MM.1S (cell line): Measurements from ENCODE around the gene MPDZ.

Experiments used
- DNase-seq: peaks from one replicate; pipeline ENCODE4 v3.0.0-alpha.2; 2015
- H2AFZ ChIP-seq: fragments of 300-600 bp; sonication (generic); 2 replicates; pipeline ENCODE4 v1.6.0; 2016; ENCODE audit warnings: antibody characterized with exemption, low read length
- H3F3A ChIP-seq: fragments of 300-600 bp; sonication (generic); 2 replicates; pipeline ENCODE4 v1.6.1; 2016; ENCODE audit warnings: mild to moderate bottlenecking, antibody characterized with exemption, low read length, moderate library complexity, mixed read lengths; ENCODE audit not compliant: insufficient read depth
- H3K27ac ChIP-seq: fragments of 300-600 bp; sonication (generic); 2 replicates; pipeline ENCODE4 v1.5.1; 2016; ENCODE audit warnings: mild to moderate bottlenecking, low read length
- H3K27me3 ChIP-seq: fragments of 300-600 bp; sonication (generic); replicated peaks from 2 replicates; pipeline ENCODE4 v1.6.0; 2016; ENCODE audit warnings: low read length; ENCODE audit not compliant: insufficient read depth
- H3K36me3 ChIP-seq: fragments of 300-600 bp; sonication (generic); replicated peaks from 2 replicates; pipeline ENCODE4 v1.6.1; 2016; ENCODE audit warnings: mild to moderate bottlenecking, low read length, mixed read lengths; ENCODE audit not compliant: insufficient read depth
- H3K4me1 ChIP-seq: fragments of 300-600 bp; sonication (generic); 2 replicates; pipeline ENCODE4 v1.6.1; 2016; ENCODE audit warnings: low read length, mixed read lengths
- H3K4me2 ChIP-seq: fragments of 300-600 bp; sonication (generic); 2 replicates; pipeline ENCODE4 v1.6.0; 2016; ENCODE audit warnings: low read depth, low read length
- H3K4me3 ChIP-seq: fragments of 300-600 bp; sonication (generic); 2 replicates; pipeline ENCODE4 v1.5.1; 2016; ENCODE audit warnings: low read length, mixed read lengths
- H3K79me2 ChIP-seq: fragments of 300-600 bp; sonication (generic); 2 replicates; pipeline ENCODE4 v1.6.1; 2016; ENCODE audit warnings: mixed run types, low read length, mixed read lengths
- H3K9ac ChIP-seq: fragments of 300-600 bp; sonication (generic); 2 replicates; pipeline ENCODE4 v1.6.1; 2016; ENCODE audit warnings: low read length, mixed read lengths
- H3K9me2 ChIP-seq: fragments of 300-600 bp; sonication (generic); replicated peaks from 2 replicates; pipeline ENCODE4 v1.6.1; 2016; ENCODE audit warnings: mild to moderate bottlenecking, low read length, mixed read lengths; ENCODE audit not compliant: insufficient read depth
- H3K9me3 ChIP-seq: fragments of 300-600 bp; sonication (generic); replicated peaks from 2 replicates; pipeline ENCODE4 v1.6.1; 2016; ENCODE audit warnings: mild to moderate bottlenecking, low read length, mixed read lengths; ENCODE audit not compliant: insufficient read depth
- H4K20me1 ChIP-seq: fragments of 300-600 bp; sonication (generic); 2 replicates; pipeline ENCODE4 v1.6.1; 2016; ENCODE audit warnings: mild to moderate bottlenecking, low read length, moderate library complexity, mixed read lengths; ENCODE audit not compliant: insufficient read depth
- CTCF ChIP-seq: fragments of 300-600 bp; sonication (generic); IDR thresholded peaks from 2 replicates; pipeline ENCODE4 v1.5.1; 2016; ENCODE audit warnings: antibody characterized with exemption, low read length, mixed read lengths
- EZH2 ChIP-seq: fragments of 300-600 bp; sonication (generic); optimal IDR thresholded peaks from 2 replicates; pipeline ENCODE3; 2017; ENCODE audit warnings: low read depth, mild to moderate bottlenecking, antibody characterized with exemption, low read length, mixed read lengths
- EZH2phosphoT487 ChIP-seq: fragments of 300-600 bp; sonication (generic); IDR thresholded peaks from 2 replicates; pipeline ENCODE4 v1.6.1; 2018; ENCODE audit warnings: antibody characterized with exemption, low read length

Gene MPDZ

GRCh38 chr9:13139641-13140171 is 139.8 kb downstream of the MPDZ start:
- Histone ChIP-seq H3K9me2 (no peaks in the 10 kb centered on the region), H3K36me3 (no peaks in the 10 kb centered on the region), H3K4me2 (no peak overlapping the region), H3K9me3 (no peaks in the 10 kb centered on the region), H3F3A (no peaks in the 10 kb centered on the region), H4K20me1 (no peaks in the 10 kb centered on the region), H3K79me2 (no peaks in the 10 kb centered on the region), H2AFZ (no peak overlapping the region), H3K27ac (no peak overlapping the region), H3K4me1 (no peaks in the 10 kb centered on the region), H3K9ac (no peak overlapping the region), H3K27me3 (no peaks in the 10 kb centered on the region), H3K4me3 (no peak overlapping the region)
- no peak for TF ChIP-seq EZH2phosphoT487
- TF ChIP-seq EZH2: no peak
- TF ChIP-seq CTCF: no peak
- no peak for DNase-seq

GRCh38 chr9:13137426-13137825 is 142.1 kb downstream of the MPDZ start:
- H3K4me1 ChIP-seq: no peaks in the 10 kb centered on the region
- H4K20me1 ChIP-seq: no peaks in the 10 kb centered on the region
- no peak for TF ChIP-seq CTCF
- TF ChIP-seq EZH2phosphoT487: no peak
- TF ChIP-seq EZH2: no peak
- no peaks in the 10 kb centered on the region for H3K9me2 ChIP-seq
- H3K4me2 ChIP-seq: no peak overlapping the region
- H3K9me3 ChIP-seq: no peaks in the 10 kb centered on the region
- no peaks in the 10 kb centered on the region for H3K27me3 ChIP-seq
- no peak for DNase-seq
- H3F3A ChIP-seq: no peaks in the 10 kb centered on the region
- H3K4me3 ChIP-seq: no peak overlapping the region
- H3K79me2 ChIP-seq: no peaks in the 10 kb centered on the region
- no peak overlapping the region for H2AFZ ChIP-seq
- no peak overlapping the region for H3K9ac ChIP-seq
- H3K36me3 ChIP-seq: no peaks in the 10 kb centered on the region
- no peak overlapping the region for H3K27ac ChIP-seq

GRCh38 chr9:13131991-13132390 is 147.5 kb downstream of the MPDZ start:
- Histone ChIP-seq H3K4me3 (no peak overlapping the region), H3K79me2 (no peaks in the 10 kb centered on the region), H3K9ac (no peak overlapping the region), H3K9me3 (no peaks in the 10 kb centered on the region), H3K27ac (no peak overlapping the region), H3K27me3 (no peaks in the 10 kb centered on the region), H3K4me2 (no peak overlapping the region), H4K20me1 (no peaks in the 10 kb centered on the region), H2AFZ (no peak overlapping the region), H3K36me3 (no peaks in the 10 kb centered on the region), H3F3A (no peaks in the 10 kb centered on the region), H3K4me1 (no peaks in the 10 kb centered on the region), H3K9me2 (no peaks in the 10 kb centered on the region)
- DNase-seq: no peak
- TF ChIP-seq CTCF (no peak), EZH2 (no peak), EZH2phosphoT487 (no peak)
